Neural crest cell (in vitro differentiated cells): Measurements from ENCODE around the gene MICAL2. TPM values are rescaled to one million over a fixed set of nuclear protein-coding genes. Genes with fewer than 3 reads are reported as not detected.
A peak's percentile ranks its signal among the peaks of the same experiment; 100 is the strongest.

Experiments used
- DNase-seq: peaks from one replicate; pipeline ENCODE4 v3.0.0; 2021; ENCODE audit warnings: low read depth, mixed read lengths, low spot score
- H3K27ac Mint-ChIP-seq: one replicate; pipeline ENCODE4 v1.8.0; 2021; ENCODE audit warnings: mild to moderate bottlenecking, mixed read lengths; ENCODE audit not compliant: unreplicated experiment
- H3K27me3 Mint-ChIP-seq: 2 replicates; pipeline ENCODE4 v1.8.0; 2021; ENCODE audit warnings: low read depth, mild to moderate bottlenecking, mixed read lengths
- H3K36me3 Mint-ChIP-seq: 2 replicates; pipeline ENCODE4 v1.8.0; 2021; ENCODE audit warnings: low read depth, mild to moderate bottlenecking, mixed read lengths
- H3K4me1 Mint-ChIP-seq: 2 replicates; pipeline ENCODE4 v1.8.0; 2021; ENCODE audit warnings: mixed read lengths
- H3K4me3 Mint-ChIP-seq: one replicate; pipeline ENCODE4 v1.8.0; 2021; ENCODE audit warnings: mild to moderate bottlenecking, mixed read lengths
- H3K9me3 Mint-ChIP-seq: 2 replicates; pipeline ENCODE4 v1.8.0; 2021; ENCODE audit warnings: mixed read lengths
- total RNA-seq: library from RNA; stranded (reverse); gene quantifications from 2 replicates; pipeline ENCODE4 v1.2.1, GENCODE V29; 2021
- TF ChIP-seq, protein P1 (sequence below): fragments of 200-600 bp; sonication (generic); conservative IDR thresholded peaks from 2 replicates; pipeline ENCODE4 v1.5.0; 2021; ENCODE audit warnings: antibody characterized with exemption, mild to moderate bottlenecking

Gene MICAL2
- total RNA-seq, 1 donor from 2014 or later: 1.1 TPM

DNA sequence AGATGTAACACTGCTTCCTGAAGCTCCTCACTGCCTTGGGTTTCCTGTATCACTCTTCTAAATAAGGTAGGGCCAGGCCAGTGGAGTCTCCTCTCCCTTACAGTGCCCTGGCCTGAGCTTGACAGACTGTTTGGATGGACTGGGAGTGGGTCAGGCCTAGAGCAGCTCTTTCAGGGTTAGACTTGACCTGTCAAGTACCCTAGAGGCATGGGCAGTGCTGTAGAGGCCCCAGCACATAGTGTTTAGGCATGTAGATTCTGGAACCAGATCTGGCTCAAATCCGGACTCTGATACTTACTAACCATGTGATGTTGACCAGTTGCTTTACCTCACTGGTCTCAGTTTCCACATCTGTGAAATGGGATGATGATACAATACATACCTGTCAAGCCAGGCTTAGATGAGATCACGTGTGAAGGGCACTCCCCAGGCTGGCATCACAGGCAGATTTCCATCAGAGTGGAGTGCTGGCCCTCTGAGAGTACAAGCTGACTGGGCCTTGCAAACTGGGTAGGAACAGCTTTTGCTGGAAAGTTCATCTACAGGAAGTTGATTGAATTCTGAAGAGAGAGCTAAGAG lies 1.4 kb upstream of the MICAL2 start:
- Mint-ChIP-seq H3K27me3 (peaks cover 63% of the 10 kb centered on the region), H3K9me3 (no peaks in the 10 kb centered on the region), H3K36me3 (no peaks in the 10 kb centered on the region), H3K4me3 (peak overlapping the region; percentile 25), H3K27ac (no peak overlapping the region), H3K4me1 (peaks cover 4% of the 10 kb centered on the region)
- no peak for DNase-seq
- TF ChIP-seq, protein P1, sequence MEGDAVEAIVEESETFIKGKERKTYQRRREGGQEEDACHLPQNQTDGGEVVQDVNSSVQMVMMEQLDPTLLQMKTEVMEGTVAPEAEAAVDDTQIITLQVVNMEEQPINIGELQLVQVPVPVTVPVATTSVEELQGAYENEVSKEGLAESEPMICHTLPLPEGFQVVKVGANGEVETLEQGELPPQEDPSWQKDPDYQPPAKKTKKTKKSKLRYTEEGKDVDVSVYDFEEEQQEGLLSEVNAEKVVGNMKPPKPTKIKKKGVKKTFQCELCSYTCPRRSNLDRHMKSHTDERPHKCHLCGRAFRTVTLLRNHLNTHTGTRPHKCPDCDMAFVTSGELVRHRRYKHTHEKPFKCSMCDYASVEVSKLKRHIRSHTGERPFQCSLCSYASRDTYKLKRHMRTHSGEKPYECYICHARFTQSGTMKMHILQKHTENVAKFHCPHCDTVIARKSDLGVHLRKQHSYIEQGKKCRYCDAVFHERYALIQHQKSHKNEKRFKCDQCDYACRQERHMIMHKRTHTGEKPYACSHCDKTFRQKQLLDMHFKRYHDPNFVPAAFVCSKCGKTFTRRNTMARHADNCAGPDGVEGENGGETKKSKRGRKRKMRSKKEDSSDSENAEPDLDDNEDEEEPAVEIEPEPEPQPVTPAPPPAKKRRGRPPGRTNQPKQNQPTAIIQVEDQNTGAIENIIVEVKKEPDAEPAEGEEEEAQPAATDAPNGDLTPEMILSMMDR: no peak

DNA sequence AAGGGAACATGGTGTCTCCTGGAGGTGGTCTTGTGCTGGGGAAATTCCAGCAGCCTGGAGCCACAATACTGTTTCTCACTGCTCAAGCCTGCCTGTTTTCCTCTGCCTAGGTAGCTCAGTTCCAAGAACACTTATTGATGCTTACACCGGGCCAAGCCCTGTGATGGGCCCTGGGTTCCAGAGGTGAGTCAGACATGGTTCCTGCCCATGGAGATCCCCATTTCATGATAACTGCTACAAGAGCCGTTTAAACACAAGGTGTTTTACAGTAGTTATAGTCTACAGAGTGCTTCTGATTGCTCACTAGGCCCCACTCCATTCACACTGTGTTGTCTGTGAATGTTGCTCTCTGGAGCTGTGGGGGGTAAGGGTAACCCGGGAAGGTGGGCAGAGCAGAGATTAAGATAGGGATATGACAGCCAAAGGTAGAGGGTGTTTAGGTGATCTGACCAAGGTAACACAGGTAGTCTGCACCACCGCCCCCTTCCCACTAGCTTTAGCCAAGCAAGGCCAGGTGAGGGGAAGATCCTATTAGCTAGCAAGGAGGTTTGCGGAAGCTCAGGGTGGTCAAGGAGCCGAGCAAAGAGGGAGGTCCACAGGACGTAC lies 696 bp upstream of the MICAL2 start:
- no peak overlapping the region for H3K27ac Mint-ChIP-seq
- H3K9me3 Mint-ChIP-seq: no peaks in the 10 kb centered on the region
- peaks cover 65% of the 10 kb centered on the region for H3K27me3 Mint-ChIP-seq
- peaks cover 4% of the 10 kb centered on the region for H3K4me1 Mint-ChIP-seq
- no peak for DNase-seq
- H3K36me3 Mint-ChIP-seq: no peaks in the 10 kb centered on the region
- TF ChIP-seq, protein P1: no peak
- H3K4me3 Mint-ChIP-seq: peak overlapping the region; percentile 78

DNA sequence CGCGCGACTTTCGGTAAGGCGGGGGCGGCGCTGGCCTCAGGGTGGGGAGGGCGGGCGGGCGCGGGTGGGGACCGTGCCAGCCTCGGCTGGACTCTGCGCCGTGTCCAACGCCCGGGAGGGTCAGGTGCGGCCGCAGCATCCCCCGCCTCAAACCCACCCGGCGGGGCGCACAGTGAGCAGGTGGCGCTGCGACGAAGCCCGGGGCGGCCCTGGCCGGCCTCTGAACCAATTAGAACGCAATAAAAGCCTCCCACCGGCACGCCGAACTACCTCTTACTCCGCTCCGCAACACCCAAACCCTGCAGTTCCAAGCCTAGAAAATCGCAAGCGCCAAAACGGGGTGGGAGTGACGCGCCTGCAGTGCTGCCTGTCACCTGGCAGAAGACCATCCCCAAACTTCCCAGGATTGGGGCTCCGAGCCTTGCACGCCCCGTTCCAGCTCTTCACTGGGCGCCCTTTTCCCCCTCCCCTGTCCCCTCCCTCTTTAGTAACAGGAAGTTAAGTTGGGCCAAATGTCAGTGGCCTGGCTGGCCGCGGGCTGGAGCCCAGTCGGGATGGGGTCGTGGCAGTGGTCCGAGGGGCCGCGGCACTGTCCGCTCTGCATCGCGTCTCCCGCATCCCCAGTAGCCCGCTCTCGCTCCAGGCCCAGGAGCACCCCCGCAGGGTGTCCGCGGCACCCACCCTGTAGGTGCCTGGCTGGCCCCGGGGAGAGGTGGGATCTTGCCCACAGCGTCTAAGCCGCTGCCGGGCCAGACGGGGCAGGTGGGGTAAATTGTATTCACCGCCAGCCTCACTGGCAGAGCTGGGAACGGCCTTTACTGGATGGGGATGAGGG lies 541 bp downstream of the MICAL2 start:
- Mint-ChIP-seq H3K27me3 (peaks cover 56% of the 10 kb centered on the region), H3K27ac (no peak overlapping the region)

DNA sequence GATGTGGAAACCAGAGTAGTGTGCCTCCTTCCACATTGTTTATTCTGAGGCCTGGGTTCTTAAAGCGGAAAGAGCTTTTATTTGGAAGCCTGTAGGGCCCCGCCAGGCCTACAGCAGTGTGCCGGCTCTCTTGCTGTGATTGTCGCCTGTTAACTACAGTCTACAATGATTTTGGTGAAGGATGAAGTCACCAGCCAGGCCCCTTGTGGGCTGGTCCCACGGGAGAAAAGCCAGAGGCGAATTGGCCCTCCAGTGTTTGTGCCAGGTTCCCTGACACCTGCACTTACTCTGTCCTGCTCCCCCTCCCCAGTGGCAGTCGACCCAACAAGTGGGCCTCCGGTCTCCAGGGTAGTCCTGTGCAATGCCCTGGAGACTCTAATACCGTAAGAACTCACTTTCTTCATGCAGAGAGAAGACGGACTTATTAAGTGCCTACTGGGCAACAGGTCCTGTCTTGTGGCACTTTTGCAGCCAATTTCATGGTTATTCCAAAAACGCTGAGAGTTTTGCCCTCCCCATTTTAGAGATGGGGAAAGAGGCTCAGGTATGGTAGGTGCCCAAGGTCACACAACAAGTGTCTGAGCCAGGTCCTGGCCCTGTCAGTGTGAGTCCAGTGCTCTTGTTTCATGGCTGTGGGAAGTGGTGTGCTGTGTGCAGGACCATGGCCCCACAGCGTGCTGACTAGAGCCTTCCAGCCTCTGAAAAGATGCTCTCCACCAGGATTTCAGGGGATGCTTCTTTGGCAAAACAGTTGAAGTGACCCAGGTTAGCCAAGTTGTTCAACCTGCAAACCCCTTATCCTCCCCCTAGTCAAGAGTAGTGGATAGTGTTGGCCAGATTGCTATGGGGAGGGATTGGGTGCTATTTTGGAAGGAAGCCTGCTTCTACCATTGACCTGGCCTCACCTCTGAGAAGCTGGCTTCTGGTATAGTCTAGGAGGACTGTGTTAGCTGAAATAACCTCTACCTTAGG lies 1.4 kb downstream of the MICAL2 start:
- Mint-ChIP-seq H3K27ac (no peak overlapping the region), H3K9me3 (no peaks in the 10 kb centered on the region), H3K36me3 (no peaks in the 10 kb centered on the region), H3K27me3 (peaks cover 56% of the 10 kb centered on the region), H3K4me1 (peaks cover 4% of the 10 kb centered on the region), H3K4me3 (peak overlapping the region; percentile 69)
- TF ChIP-seq, protein P1: no peak
- DNase-seq: no peak

More for the DNA sequence above, 541 bp downstream of the MICAL2 start:
- TF ChIP-seq, protein P1: no peak
- Mint-ChIP-seq H3K36me3 (no peaks in the 10 kb centered on the region), H3K4me1 (peaks cover 4% of the 10 kb centered on the region), H3K4me3 (peak overlapping the region; percentile 69), H3K9me3 (no peaks in the 10 kb centered on the region)
- no peak for DNase-seq

DNA sequence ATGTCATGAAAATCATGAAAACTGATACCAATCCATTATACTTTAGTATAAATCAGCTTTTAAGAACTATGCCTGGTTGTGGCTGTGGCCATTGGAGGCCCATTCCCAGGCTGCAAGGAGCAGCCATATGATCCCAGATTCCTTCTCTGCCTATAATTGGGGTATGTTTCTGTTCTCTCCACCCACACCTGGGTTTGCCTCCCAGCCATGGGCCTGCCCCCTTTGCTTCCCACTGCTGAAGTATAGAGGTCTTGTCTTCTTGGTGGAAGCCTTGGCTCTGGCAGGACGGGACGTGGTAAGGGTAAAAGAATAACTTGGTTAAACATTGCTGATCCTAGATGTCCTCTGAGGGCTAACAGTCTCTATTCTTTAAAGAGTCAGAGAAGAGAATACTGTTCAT lies 2.4 kb downstream of the MICAL2 start:
- Mint-ChIP-seq H3K4me3 (no peak overlapping the region), H3K27ac (no peak overlapping the region)

More for the DNA sequence above, 2.4 kb downstream of the MICAL2 start:
- TF ChIP-seq, protein P1: no peak
- Mint-ChIP-seq H3K27me3 (peaks cover 53% of the 10 kb centered on the region), H3K9me3 (no peaks in the 10 kb centered on the region), H3K36me3 (no peaks in the 10 kb centered on the region), H3K4me1 (peaks cover 4% of the 10 kb centered on the region)
- no peak for DNase-seq
